NCI-H526 treated with DMSO at 0.1 percent for 48 hours (cell line): Measurements from ENCODE around the gene ZFPL1.
A peak's percentile ranks its signal among the peaks of the same experiment; 100 is the strongest.

Experiments used
- DNase-seq: peaks from one replicate; lab custom pipeline; 2025; lab: John Stamatoyannopoulos, UW

Gene ZFPL1

DNA sequence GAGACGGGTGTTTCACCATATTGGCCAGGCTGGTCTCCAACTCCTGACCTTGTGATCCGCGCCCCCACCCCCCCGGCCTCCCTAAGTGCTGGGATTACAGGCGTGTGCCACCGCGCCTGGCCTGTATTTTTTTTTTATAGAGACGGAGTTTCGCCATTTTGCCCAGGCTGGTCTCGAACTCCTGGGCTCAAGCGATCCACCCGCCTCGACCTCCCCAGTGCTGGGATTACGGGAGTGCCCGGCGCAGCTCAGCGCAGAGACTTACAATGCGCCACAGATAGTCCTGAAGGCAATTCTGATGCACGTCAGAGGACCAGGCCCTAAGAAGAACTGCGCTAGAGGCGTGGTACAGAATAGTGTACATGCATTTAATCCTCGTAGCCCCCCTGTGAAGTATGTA lies 11.4 kb downstream of the ZFPL1 start:
- no peak for DNase-seq

DNA sequence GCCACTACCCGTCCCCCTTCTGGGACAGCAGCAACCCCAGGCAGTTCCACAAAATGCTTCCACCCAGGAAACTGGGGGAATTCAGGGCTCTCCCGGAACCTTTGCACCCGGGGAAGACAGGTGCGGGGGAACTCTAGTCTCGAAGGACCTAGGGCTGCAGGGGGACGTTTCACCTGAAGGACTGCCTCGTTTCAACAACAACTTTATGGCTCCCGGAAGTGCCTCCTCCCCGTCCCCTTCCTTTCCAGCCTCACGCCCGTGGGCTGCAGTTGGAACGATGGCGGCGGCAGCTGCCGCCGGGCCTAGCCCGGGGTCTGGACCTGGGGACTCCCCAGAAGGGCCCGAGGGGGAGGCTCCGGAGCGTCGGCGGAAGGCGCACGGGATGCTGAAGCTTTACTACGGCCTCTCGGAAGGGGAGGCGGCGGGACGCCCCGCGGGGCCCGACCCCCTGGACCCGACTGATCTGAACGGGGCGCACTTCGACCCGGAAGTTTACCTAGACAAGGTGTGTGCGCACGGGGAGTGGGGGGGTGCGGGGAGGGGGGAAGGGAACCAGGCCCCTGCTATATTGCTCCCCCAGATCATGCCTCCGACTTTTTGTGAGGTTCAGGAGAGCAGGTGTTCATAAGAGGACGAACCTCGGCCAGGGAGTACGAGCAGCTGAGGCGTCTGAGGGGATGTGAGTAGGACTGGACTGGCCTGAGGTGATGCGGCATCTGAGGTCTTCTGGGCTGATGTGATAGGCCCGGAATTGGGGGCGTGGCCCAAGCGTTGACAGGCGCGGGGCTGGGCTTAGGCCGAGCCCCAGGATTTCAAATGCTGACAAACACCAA lies 12.2 kb downstream of the ZFPL1 start, which contains the start of gene VPS51:
Gene VPS51, plus strand, starts transcription at position 241 of the 833 bp plus-strand sequence. Its CDS starts 37 bp downstream, at position 278.
- peak; percentile 87 for DNase-seq

DNA sequence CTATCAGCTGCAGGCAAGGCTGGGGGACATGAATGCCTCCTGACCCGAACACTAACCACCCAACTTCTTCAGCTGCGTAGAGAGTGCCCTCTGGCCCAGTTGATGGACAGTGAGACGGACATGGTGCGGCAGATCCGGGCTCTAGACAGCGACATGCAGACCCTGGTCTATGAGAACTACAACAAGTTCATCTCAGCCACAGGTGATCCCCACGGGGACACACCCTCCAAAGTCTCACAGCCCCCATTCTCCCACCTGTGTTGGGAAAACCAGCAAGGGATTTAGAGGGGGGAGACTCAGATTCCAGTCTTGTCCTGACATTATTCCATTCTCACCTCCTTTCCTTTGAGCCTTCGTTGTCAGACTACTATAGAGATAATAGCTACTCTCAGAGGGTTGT lies 12.9 kb downstream of the ZFPL1 start:
- no peak for DNase-seq

DNA sequence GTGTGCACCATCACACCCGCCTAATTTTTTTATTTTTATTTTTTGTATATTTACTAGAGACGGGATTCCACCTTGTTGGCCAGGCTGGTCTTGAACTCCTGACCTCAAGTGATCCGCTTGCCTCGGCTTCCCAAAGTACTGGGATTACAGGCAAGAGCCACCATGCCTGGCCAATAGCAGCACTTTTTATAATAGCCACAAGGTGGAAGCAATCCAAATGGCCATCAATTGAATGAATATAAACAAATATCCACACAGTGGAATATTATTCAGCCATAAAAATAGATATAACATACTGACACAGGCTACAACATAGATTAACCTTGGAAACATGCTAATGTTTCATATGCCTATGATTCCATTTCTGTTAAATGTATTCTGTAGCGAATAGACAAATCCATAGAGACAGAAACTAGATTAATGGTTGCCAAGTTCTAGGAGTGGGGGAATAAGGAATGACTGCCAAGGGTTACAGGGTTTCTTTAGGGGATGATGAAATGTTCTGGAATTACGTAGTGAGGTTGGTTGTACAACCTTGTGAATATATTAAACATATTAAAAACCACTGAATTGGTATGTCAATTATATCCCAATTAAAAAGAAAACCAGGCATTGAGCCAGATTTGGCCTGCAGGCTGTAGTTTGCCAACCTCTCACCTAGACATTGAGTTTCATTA lies 16.8 kb downstream of the ZFPL1 start:
- no peak for DNase-seq

DNA sequence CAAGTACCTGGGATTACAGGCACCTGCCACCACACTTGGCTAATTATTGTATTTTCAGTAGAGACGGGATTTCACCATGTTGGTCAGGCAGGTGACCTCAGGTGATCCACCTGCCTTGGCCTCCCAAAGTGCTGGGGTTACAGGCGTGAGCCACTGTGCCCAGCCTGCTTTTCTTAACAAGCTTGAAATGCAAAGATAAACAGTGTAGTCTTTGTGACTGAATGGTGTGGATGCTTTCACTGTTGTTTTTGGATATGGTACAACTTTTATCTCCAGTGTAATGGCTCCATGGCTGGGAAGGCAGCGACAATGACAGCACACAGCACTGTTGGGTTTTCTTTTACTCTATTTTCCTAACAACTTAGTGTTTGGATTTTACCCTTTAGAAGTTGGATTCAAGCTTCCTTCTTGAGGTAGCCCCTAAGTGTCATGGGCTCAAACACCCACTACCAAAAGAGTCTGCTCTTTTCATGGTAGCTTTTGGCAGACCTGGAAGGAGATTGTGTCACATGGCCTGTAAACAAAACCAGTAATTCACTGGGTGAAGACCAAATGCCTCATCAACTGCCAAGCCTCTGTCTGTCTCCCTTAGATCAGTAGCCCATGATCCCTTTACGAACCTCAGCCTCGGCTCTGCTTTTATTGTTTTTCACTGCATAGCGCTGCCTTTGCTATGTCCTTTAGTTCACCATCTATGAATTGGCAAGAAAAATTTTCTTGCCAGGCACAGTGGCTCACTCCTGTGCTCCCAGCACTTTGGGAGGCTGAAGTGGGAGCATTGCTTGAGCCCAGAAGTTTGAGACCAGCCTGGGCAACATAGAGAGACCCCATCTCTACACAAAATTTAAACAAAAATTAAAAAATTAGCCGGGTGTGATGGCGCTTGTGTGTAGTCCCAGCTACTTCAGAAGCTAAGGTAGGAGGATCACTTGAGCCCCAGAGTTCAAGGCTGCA lies 18.4 kb downstream of the ZFPL1 start:
- DNase-seq, result no peak

DNA sequence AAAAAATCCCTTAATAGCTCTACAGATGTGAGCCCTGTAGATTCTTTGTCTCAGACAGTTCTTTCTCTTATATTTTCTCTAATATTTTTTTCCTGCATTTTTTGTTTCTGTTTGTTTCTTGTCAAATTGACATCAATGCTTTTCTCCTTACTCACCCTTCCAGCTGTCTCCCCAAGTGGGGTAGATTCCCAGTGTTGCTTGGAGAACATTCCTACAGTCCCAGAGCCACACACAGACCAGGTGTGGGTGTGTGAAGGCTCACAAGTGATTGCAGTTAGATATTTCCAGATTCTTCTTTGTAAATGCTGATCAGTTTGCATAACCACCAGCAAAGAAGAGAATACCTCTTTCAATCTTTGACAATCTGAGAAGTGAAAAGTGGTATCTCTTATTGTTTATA lies 19.5 kb downstream of the ZFPL1 start:
- DNase-seq, result no peak

DNA sequence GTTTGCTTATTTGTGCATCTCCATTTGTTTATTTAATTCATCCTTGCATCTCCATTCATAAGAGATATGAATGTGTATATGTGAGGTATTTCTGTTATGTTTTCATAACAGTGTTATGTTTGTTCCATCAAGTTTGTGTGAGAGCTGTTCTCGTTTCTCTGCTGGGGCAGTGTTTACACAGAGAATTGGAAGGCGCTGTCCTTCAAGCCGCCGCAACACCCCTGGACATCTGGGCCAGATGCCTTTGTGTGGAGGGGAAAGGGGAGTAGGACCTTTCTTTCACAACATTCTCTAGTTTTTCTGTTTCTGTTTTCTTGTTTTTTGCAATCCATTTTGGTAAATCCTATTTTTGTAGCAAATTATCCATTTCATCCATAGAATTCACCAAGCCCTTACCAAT lies 20.6 kb downstream of the ZFPL1 start:
- DNase-seq, result no peak

DNA sequence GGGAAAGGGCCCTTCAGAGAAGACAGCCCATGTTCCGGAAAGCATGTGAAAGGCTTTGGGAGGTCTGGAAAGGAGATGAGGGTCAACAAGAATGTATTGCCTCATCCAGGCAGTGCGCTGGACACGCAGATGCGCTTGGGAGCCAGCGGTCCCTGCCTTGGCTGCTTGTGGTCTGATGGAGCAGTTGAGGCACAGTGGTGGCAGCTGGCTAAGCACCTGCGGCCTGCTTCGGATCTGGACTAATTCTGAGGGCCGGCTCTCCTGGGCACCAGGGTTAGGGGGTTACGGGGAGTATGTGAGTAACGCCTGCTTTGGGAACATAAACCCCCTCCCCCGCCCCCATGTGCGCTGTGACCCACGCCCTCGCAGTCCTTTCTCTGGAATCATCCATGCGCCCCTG lies 23.1 kb downstream of the ZFPL1 start:
- DNase-seq, result no peak

DNA sequence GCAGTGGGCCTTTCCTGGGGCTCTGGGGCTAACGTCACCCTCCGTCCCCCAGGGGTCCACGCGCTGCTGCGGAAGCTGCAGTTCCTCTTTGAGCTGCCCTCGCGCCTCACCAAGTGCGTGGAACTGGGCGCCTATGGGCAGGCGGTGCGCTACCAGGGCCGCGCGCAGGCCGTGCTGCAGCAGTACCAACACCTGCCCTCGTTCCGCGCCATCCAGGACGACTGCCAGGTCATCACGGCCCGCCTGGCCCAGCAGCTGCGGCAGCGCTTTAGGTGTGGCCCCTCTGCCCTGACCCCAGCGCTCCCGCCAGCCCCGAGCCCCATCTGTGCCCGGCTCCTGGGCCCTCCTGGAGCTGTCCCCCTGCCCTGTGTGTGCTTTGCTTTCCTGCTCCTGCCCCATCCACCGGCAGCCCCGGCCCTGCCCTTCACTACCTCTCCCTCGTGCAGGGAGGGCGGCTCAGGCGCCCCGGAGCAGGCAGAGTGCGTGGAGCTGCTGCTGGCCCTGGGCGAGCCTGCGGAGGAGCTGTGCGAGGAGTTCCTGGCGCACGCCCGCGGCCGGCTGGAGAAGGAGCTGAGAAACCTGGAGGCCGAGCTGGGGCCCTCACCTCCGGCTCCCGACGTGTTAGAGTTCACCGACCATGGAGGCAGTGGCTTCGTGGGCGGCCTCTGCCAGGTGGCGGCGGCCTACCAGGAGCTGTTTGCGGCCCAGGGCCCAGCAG lies 23.9 kb downstream of the ZFPL1 start:
- no peak for DNase-seq

DNA sequence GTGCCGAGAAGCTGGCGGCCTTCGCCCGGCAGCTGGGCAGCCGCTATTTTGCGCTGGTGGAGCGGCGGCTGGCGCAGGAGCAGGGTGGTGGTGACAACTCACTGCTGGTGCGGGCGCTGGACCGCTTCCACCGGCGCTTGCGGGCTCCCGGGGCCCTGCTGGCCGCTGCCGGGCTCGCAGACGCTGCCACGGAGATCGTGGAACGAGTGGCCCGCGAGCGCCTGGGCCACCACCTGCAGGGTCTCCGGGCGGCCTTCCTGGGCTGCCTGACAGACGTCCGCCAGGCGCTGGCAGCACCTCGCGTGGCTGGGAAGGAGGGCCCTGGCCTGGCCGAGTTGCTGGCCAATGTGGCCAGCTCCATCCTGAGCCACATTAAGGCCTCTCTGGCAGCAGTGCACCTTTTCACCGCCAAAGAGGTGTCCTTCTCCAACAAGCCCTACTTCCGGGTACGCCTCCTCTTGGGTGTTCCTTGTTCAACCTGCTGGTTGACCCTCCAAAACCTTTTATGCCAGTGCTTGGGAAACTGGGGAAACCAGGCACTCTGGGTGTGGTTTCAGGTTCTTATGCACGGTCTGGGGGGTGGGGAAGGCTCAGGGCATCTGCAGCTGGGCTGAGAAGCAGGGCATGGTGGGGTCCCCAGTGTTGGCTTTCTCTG lies 24.6 kb downstream of the ZFPL1 start:
- no peak for DNase-seq

DNA sequence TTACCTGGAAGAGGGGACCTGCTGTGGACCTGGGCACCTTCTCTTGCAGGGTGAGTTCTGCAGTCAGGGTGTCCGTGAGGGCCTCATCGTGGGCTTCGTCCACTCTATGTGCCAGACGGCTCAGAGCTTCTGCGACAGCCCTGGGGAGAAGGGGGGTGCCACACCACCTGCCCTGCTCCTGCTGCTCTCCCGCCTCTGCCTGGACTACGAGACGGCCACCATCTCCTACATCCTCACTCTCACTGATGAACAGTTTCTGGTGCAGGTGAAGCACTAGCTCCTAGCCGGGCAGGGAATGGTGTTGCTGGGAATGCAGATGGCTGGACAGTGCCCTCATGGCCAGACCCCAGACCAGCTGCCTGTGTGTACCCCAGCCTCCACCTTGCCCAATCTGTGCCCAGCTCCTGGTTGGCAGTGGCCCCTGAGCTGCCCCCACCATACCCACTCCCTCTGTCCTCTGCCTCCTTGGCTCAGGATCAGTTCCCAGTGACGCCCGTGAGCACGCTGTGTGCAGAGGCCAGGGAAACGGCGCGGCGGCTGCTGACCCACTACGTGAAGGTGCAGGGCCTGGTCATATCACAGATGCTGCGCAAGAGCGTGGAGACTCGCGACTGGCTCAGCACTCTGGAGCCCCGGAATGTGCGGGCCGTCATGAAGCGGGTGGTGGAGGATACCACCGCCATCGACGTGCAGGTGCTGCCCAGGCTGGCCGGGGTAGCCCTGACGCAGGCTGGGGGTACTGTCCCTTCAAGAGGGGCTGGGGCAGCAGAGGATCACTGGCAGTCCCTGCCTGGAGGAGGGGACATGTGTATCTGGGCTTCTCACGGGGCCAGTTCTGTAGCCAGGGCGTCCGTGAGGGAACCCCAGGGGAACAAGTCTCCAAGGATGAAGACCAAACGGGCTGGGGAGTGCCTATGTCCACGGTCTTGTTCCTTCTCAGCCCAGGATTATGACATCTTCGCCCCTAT lies 25.5 kb downstream of the ZFPL1 start:
- DNase-seq, result no peak

DNA sequence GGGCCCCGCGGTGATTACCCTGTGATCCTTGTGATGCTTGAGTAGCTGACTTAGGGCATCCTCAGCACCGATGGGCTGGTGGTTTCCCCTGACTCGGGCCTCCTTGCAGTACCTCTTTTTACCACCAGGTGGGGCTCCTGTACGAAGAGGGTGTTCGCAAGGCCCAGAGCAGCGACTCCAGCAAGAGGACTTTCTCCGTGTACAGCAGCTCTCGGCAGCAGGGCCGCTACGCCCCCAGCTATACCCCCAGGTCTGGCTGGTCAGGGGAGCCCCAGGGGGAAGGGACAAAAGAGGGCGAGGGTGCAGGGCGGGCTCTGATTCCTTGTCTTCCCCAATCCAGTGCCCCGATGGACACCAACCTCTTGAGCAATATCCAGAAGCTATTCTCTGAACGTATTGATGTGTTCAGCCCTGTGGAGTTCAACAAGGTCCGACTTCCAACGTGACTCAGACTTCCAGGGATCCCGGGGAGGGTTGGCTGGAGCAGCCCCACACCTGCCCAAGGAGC lies 26.4 kb downstream of the ZFPL1 start:
- DNase-seq, result peak; percentile 79

DNA sequence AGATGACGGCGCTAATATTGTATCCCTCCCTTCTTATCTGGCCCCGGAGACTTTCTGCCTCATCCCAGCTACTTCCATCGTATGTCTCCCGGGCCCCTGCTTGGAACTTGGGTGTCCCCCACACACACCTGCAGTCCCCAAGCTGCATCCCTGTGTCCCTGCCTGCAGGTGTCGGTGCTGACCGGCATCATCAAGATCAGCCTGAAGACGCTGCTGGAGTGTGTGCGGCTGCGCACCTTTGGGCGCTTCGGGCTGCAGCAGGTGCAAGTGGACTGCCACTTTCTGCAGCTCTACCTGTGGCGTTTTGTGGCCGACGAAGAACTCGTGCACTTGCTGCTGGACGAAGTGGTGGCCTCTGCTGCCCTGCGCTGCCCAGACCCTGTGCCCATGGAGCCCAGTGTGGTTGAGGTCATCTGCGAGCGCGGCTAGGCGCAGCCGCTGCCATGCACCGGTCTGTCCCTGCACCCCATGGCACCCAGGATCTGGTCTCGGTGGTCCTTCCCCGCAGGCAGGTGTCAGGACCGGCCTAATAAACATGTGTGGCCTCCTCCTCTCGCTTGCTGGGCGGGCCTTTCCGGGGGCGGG lies 27.2 kb downstream of the ZFPL1 start:
- no peak for DNase-seq

DNA sequence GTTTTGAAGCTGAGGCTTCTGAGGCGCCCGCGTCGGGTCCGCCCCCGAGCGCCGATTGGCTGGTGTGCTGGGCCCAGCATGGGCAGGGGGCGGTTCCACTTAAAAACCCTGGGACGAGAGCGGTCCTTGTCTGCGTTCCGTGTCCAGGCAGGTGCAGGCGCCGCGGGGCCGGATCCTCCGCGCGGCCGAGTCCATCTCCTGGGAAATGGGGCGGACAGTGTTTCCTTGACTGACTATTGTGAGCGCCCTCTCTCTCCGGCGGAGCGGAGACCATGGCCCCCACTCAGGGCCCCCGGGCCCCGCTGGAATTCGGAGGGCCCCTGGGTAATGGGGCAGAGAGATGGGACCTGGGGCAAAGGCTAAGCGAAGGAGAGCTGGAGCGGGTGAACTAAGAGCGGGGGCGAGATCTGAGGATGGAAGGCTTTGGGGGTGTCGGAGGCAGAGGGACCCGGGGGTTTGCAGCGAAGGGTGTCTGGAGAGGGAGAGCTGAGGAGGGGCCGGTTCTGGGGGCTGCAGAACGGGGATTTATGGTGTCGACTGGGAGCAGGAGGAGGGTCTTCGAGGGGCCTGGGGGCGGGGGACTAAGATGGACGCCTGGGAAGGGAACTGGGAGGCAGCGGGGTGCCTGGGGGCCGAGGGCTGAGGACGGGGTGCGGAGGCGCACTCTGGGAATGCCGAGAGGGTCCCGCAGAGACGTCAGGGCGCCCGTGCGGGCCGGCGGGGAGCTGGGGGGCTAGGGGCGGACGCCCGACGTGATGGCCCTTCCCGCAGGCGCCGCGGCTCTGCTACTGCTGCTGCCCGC lies 27.9 kb downstream of the ZFPL1 start, which contains the start of gene TM7SF2:
Gene TM7SF2, plus strand, starts transcription at position 129 of the 802 bp plus-strand sequence. Its CDS starts 144 bp downstream, at position 273.
- peak; percentile 95 for DNase-seq

DNA sequence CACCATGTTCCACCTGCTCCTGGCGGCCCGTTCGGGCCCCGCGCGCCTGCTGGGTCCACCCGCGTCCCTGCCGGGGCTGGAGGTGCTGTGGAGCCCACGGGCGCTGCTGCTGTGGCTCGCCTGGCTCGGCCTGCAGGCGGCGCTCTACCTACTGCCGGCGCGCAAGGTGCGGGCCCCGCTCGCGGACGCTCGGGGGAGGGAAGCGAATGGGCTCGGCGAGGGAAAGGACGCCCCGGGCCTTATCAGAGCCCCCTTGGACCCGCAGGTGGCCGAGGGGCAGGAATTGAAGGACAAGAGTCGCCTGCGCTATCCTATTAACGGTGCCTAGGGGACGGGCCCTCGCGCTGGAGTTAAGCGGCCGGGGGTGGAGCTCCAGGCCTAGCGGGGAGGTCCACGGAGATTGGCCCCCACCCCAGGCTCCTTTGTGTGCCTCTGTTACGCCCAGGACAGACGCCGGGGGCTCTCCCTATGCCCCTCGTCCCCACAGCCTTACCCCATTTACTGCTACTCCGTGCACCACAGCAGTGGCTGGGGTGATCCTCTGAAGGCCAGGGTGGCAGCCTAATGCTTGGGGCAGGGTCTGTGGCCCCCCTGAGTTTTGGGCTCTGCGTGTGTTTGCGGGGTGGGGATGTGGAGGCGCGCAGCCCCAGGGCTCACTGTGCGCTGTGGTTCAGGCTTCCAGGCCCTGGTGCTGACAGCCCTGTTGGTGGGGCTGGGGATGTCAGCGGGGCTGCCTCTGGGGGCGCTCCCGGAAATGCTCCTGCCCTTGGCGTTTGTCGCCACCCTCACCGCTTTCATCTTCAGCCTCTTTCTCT lies 28.7 kb downstream of the ZFPL1 start:
- DNase-seq, result peak; percentile 29

DNA sequence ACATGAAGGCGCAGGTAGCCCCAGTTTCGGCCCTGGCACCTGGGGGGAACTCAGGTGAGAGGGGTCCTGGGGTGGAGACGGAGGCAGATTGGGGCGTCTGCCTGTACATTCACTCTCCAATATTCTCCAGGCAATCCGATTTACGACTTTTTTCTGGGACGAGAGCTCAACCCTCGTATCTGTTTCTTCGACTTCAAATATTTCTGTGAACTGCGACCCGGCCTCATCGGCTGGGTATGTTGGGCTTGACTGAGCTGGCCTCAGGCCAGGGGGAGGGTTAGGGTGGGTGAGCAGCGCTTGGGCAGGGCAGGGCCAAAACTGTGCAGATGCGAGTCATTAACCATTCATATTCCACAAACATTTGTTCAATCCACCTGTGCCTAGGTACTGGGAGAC lies 29.3 kb downstream of the ZFPL1 start:
- DNase-seq, result no peak

DNA sequence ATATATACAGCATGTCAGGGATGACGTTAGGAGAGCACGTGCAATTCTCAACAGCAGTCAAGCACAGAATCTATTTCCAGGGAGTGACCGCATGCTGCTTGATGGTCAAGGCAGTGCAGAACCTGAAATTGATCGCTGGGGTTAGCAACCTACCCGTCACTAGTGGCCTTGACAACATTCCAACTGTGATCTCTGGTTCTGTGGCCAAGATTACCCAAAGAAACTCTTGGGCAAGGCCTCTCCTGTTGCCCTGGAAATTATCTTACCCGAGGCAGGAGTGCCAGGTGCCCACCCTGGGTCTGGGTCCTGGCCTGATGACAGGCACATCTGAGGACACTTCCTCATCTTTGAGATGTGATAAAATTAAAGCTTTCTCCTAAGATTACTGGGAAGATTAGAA lies 29.8 kb downstream of the ZFPL1 start:
- DNase-seq, result no peak
